ENCODE results near the gene ANXA5. TPM values are rescaled to one million over a fixed set of nuclear protein-coding genes. Genes with fewer than 3 reads are reported as not detected.

ANXA5 gene
- total RNA-seq, 1 donor, result 1,166 TPM

DNA sequence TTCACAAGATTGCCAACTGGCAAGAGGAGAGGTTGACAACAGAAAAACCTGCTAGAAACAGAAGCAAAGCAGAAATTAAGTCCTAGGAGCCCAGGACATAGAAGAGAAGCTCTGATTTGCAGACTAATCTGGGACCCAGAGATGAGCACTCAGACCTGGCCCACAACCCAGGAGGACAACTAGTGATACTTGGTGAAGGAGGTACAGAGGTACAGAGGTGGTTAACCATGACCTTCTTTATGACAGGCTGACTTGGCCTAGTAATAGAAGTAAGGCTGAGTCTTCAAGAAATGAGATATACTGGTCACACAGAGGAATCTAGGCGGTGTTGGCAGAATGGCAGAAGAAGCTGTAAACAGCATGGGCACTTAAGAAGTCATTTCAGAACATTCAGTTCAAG, 43.6 kb downstream of the ANXA5 start:
- DNase-seq (ENCODE audit: insufficient read length, low spot score, missing footprints), result no peak
- Histone ChIP-seq H4K20me1 (ENCODE audit: insufficient read depth, low read length) (no peaks in the 10 kb centered on the region), H3K9me3 (ENCODE audit: low read depth, low read length) (no peaks in the 10 kb centered on the region), H3K36me3 (ENCODE audit: insufficient read depth, low read length) (no peaks in the 10 kb centered on the region), H3K79me2 (ENCODE audit: insufficient read depth, low read length) (no peaks in the 10 kb centered on the region), H3K4me2 (ENCODE audit: insufficient read depth, low read length) (no peak overlapping the region), H2AFZ (ENCODE audit: low read length) (no peak overlapping the region), H3K4me3 (ENCODE audit: insufficient read depth, low read length) (no peak overlapping the region), H3K4me1 (ENCODE audit: insufficient read depth, low read length) (peaks cover 24% of the 10 kb centered on the region), H3K27ac (ENCODE audit: low read depth, low read length) (no peak overlapping the region), H3K27me3 (ENCODE audit: insufficient read depth, low read length) (no peaks in the 10 kb centered on the region)
- TF ChIP-seq, protein P1, sequence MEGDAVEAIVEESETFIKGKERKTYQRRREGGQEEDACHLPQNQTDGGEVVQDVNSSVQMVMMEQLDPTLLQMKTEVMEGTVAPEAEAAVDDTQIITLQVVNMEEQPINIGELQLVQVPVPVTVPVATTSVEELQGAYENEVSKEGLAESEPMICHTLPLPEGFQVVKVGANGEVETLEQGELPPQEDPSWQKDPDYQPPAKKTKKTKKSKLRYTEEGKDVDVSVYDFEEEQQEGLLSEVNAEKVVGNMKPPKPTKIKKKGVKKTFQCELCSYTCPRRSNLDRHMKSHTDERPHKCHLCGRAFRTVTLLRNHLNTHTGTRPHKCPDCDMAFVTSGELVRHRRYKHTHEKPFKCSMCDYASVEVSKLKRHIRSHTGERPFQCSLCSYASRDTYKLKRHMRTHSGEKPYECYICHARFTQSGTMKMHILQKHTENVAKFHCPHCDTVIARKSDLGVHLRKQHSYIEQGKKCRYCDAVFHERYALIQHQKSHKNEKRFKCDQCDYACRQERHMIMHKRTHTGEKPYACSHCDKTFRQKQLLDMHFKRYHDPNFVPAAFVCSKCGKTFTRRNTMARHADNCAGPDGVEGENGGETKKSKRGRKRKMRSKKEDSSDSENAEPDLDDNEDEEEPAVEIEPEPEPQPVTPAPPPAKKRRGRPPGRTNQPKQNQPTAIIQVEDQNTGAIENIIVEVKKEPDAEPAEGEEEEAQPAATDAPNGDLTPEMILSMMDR (IDR thresholded peaks at IDR 0.05; ENCODE audit: extremely low read depth, low read depth, low read length), result no peak

DNA sequence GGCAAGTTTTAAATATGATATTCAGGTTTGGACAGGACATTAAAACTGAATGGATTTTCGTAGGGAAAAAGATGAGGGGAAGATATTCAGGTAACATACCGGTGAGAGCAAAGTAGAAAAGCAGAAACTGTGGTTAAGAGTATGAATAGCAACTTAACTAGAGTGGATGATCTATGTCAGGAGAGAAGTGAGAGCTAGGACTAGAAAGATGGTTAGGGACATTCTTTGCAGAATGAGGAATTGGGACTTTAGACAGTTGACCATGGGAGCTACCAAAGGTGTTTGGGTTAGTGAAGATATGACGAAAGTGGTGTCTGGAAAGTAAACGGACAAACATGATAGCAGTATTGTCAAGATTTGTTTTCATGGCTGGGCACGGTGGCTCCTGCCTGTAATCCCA, 45.2 kb downstream of the ANXA5 start:
- TF ChIP-seq, protein P1 (IDR thresholded peaks at IDR 0.05; ENCODE audit: extremely low read depth, low read depth, low read length), result no peak
- Histone ChIP-seq H3K4me3 (ENCODE audit: insufficient read depth, low read length) (no peak overlapping the region), H2AFZ (ENCODE audit: low read length) (no peak overlapping the region), H3K9me3 (ENCODE audit: low read depth, low read length) (no peaks in the 10 kb centered on the region), H3K27ac (ENCODE audit: low read depth, low read length) (no peak overlapping the region), H3K4me2 (ENCODE audit: insufficient read depth, low read length) (no peak overlapping the region), H3K36me3 (ENCODE audit: insufficient read depth, low read length) (no peaks in the 10 kb centered on the region), H3K79me2 (ENCODE audit: insufficient read depth, low read length) (no peaks in the 10 kb centered on the region), H3K4me1 (ENCODE audit: insufficient read depth, low read length) (peaks cover 24% of the 10 kb centered on the region), H3K27me3 (ENCODE audit: insufficient read depth, low read length) (no peaks in the 10 kb centered on the region), H4K20me1 (ENCODE audit: insufficient read depth, low read length) (no peaks in the 10 kb centered on the region)
- no peak for DNase-seq (ENCODE audit: insufficient read length, low spot score, missing footprints)

DNA sequence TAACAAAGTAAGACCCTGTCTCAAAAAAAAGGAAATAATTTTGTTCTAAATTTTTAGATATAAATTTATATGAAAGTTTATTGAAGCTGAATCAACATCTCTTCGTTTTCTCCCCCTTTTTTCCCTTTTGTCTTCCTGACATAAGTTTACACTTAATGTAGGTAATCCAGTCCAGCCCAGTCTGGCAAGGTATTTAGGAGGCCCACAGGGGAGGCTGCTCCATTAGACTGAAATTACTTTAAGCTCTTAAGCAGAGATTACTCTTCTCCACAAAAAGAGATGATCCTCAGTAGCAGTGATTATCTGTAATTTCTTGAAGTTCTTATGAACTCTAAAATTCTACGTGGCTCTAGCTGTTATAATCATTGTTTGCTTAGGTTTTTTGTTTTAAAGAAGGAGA, 46.0 kb downstream of the ANXA5 start:
- Histone ChIP-seq H3K4me3 (ENCODE audit: insufficient read depth, low read length) (no peak overlapping the region), H3K27ac (ENCODE audit: low read depth, low read length) (no peak overlapping the region), H3K79me2 (ENCODE audit: insufficient read depth, low read length) (no peaks in the 10 kb centered on the region), H3K27me3 (ENCODE audit: insufficient read depth, low read length) (no peaks in the 10 kb centered on the region), H3K36me3 (ENCODE audit: insufficient read depth, low read length) (no peaks in the 10 kb centered on the region), H3K9me3 (ENCODE audit: low read depth, low read length) (no peaks in the 10 kb centered on the region), H4K20me1 (ENCODE audit: insufficient read depth, low read length) (no peaks in the 10 kb centered on the region), H2AFZ (ENCODE audit: low read length) (no peak overlapping the region), H3K4me2 (ENCODE audit: insufficient read depth, low read length) (no peak overlapping the region), H3K4me1 (ENCODE audit: insufficient read depth, low read length) (peaks cover 20% of the 10 kb centered on the region)
- TF ChIP-seq, protein P1 (IDR thresholded peaks at IDR 0.05; ENCODE audit: extremely low read depth, low read depth, low read length), result no peak
- DNase-seq (ENCODE audit: insufficient read length, low spot score, missing footprints), result no peak

DNA sequence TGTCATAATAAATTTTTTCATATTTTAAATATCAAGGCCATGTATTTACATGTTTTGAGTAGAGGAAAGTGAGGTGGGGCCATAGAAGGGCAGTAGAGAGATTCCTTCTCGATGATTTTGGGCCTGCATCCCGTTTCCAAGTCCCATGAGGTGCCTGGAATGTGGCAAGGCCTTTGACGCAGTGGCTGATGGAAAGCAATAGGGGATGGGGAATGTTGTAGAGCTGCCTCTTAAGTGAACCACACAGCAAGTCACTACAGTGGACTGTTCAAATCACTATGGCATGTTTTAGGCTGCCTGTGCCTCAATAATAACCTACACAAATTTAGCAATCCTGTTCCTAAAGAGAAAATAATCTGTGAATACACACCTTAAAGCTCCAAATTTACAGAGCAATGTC, 48.3 kb downstream of the ANXA5 start:
- H3K4me2 ChIP-seq (ENCODE audit: insufficient read depth, low read length), result no peak overlapping the region
- DNase-seq (ENCODE audit: insufficient read length, low spot score, missing footprints), result no peak
- H4K20me1 ChIP-seq (ENCODE audit: insufficient read depth, low read length), result no peaks in the 10 kb centered on the region
- TF ChIP-seq, protein P1 (IDR thresholded peaks at IDR 0.05; ENCODE audit: extremely low read depth, low read depth, low read length), result no peak
- no peak overlapping the region for H2AFZ ChIP-seq (ENCODE audit: low read length)
- no peak overlapping the region for H3K4me3 ChIP-seq (ENCODE audit: insufficient read depth, low read length)
- H3K36me3 ChIP-seq (ENCODE audit: insufficient read depth, low read length), result no peaks in the 10 kb centered on the region
- H3K9me3 ChIP-seq (ENCODE audit: low read depth, low read length), result no peaks in the 10 kb centered on the region
- no peaks in the 10 kb centered on the region for H3K27me3 ChIP-seq (ENCODE audit: insufficient read depth, low read length)
- H3K4me1 ChIP-seq (ENCODE audit: insufficient read depth, low read length), result peaks cover 11% of the 10 kb centered on the region
- no peak overlapping the region for H3K27ac ChIP-seq (ENCODE audit: low read depth, low read length)
- H3K79me2 ChIP-seq (ENCODE audit: insufficient read depth, low read length), result no peaks in the 10 kb centered on the region

Data from osteoblast (primary cell).